IMR-90 (cell line): Measurements from ENCODE around the gene COQ6. TPM values are rescaled to one million over a fixed set of nuclear protein-coding genes. Genes with fewer than 3 reads are reported as not detected.

Source experiments
- ATAC-seq: fragments of 200-7000 bp; cut with Tn5 transposase; 2 replicates; pipeline ENCODE4 v1.9.1; 2020; ENCODE audit warnings: low read depth, mild to moderate bottlenecking, moderate library complexity
- BruUV-seq: library from RNA; stranded (reverse); fragments of 400-500 nt; replicated peaks from 2 replicates; lab custom pipeline; 2021; lab: Mats Ljungman, UMichigan
- CTCF ChIA-PET: fragments of 300-600 bp; formaldehyde crosslinking; extraction: SDS; loops from one replicate; lab custom pipeline; 2021; ENCODE audit warnings: antibody characterized with exemption; lab: Yijun Ruan, JAX
- POLR2A ChIA-PET: fragments of 300-600 bp; sonication (Branson Sonifier 250); formaldehyde crosslinking; loops from one replicate; lab custom pipeline; 2022; ENCODE audit warnings: antibody characterized with exemption; ENCODE audit not compliant: unreplicated experiment; lab: Charles Lee
- DNase-seq: peaks from one replicate; pipeline ENCODE4 v3.0.0; 2013
- H2AFZ ChIP-seq: replicated peaks from 2 replicates; pipeline ENCODE3; 2013; ENCODE audit warnings: low read length, mild to moderate bottlenecking; ENCODE audit not compliant: poor library complexity
- H2AK5ac ChIP-seq: 2 replicates; pipeline ENCODE4 v1.6.1; 2013; ENCODE audit warnings: low read depth, low read length, inconsistent platforms
- H2AK9ac ChIP-seq: replicated peaks from 2 replicates; pipeline ENCODE3; 2013; ENCODE audit warnings: mild to moderate bottlenecking, low read depth, low read length, moderate library complexity; ENCODE audit not compliant: poor library complexity
- H2BK120ac ChIP-seq: 2 replicates; pipeline ENCODE4 v1.6.1; 2013; ENCODE audit warnings: low read depth, low read length, inconsistent platforms
- H2BK15ac ChIP-seq: 3 replicates; pipeline ENCODE4 v1.6.1; 2013; ENCODE audit warnings: low read depth, low read length, inconsistent platforms
- H2BK20ac ChIP-seq: 2 replicates; pipeline ENCODE4 v1.6.1; 2013; ENCODE audit warnings: low read depth, mild to moderate bottlenecking, inconsistent platforms, low read length, moderate library complexity
- H2BK5ac ChIP-seq: 2 replicates; pipeline ENCODE4 v1.6.1; 2013; ENCODE audit warnings: mild to moderate bottlenecking, low read depth, low read length, inconsistent platforms; ENCODE audit not compliant: poor library complexity, severe bottlenecking
- H3K14ac ChIP-seq: replicated peaks from 2 replicates; pipeline ENCODE4 v1.6.1; 2013; ENCODE audit warnings: low read depth, low read length, inconsistent platforms
- H3K18ac ChIP-seq: 2 replicates; pipeline ENCODE4 v1.6.1; 2013; ENCODE audit warnings: low read depth, low read length, control low read depth
- H3K23ac ChIP-seq: 2 replicates; pipeline ENCODE4 v1.6.1; 2013; ENCODE audit warnings: low read depth, low read length, inconsistent platforms
- H3K27ac ChIP-seq: 2 replicates; pipeline ENCODE4 v1.5.1; 2013; ENCODE audit warnings: mild to moderate bottlenecking, control low read depth, low read length; ENCODE audit not compliant: insufficient read depth
- H3K27me3 ChIP-seq: 2 replicates; pipeline ENCODE4 v1.6.1; 2013; ENCODE audit warnings: low read length; ENCODE audit not compliant: control insufficient read depth, insufficient read depth
- H3K36me3 ChIP-seq: 2 replicates; pipeline ENCODE4 v1.6.1; 2013; ENCODE audit warnings: low read length, mixed read lengths; ENCODE audit not compliant: control insufficient read depth, insufficient read depth
- H3K4ac ChIP-seq: 2 replicates; pipeline ENCODE4 v1.6.1; 2013; ENCODE audit warnings: low read depth, low read length, inconsistent platforms
- H3K4me1 ChIP-seq: 2 replicates; pipeline ENCODE4 v1.6.1; 2013; ENCODE audit warnings: low read length, mixed read lengths; ENCODE audit not compliant: control insufficient read depth, insufficient read depth
- H3K4me2 ChIP-seq: 2 replicates; pipeline ENCODE4 v1.6.1; 2013; ENCODE audit warnings: low read depth, mild to moderate bottlenecking, control low read depth, low read length, moderate library complexity
- H3K4me3 ChIP-seq: 2 replicates; pipeline ENCODE4 v1.5.1; 2013; ENCODE audit warnings: low read depth, mild to moderate bottlenecking, control low read depth, low read length, moderate library complexity; ENCODE audit not compliant: insufficient read depth
- H3K56ac ChIP-seq: 2 replicates; pipeline ENCODE4 v1.6.1; 2013; ENCODE audit warnings: low read length, inconsistent platforms; ENCODE audit not compliant: insufficient read depth; ENCODE audit errors: extremely low read depth
- H3K79me1 ChIP-seq, 2 experiments: 2 replicates each; pipeline ENCODE4 v1.6.1; 2013; ENCODE audit warnings: low read length in 2 of 2, inconsistent platforms in 1 of 2, low read depth in 1 of 2
- H3K9ac ChIP-seq: 2 replicates; pipeline ENCODE4 v1.6.1; 2013; ENCODE audit warnings: low read depth, low read length, control low read depth
- H3K9me1 ChIP-seq: 2 replicates; pipeline ENCODE4 v1.6.1; 2013; ENCODE audit warnings: low read length, inconsistent platforms; ENCODE audit not compliant: insufficient read depth
- H3K9me3 ChIP-seq: 2 replicates; pipeline ENCODE4 v1.6.1; 2013; ENCODE audit warnings: low read length; ENCODE audit not compliant: control insufficient read depth, insufficient read depth
- H4K20me1 ChIP-seq: 2 replicates; pipeline ENCODE4 v1.6.1; 2013; ENCODE audit warnings: low read length, inconsistent platforms; ENCODE audit not compliant: insufficient read depth
- H4K5ac ChIP-seq: 2 replicates; pipeline ENCODE4 v1.6.1; 2013; ENCODE audit warnings: mild to moderate bottlenecking, low read depth, low read length, control low read depth
- H4K8ac ChIP-seq, 2 experiments: 2 replicates each; pipeline ENCODE4 v1.6.1; 2013; ENCODE audit warnings: low read depth in 2 of 2, low read length in 2 of 2, control low read depth in 1 of 2, inconsistent platforms in 1 of 2
- H4K91ac ChIP-seq: 2 replicates; pipeline ENCODE4 v1.6.1; 2013; ENCODE audit warnings: low read depth, low read length, inconsistent platforms; ENCODE audit not compliant: insufficient read depth
- CEBPB ChIP-seq: IDR thresholded peaks from 2 replicates; pipeline ENCODE4 v1.6.1; 2012; ENCODE audit warnings: low read depth, low read length, improper control_type of control experiment
- CHD1 ChIP-seq: IDR thresholded peaks from 2 replicates; pipeline ENCODE4 v1.6.1; 2012; ENCODE audit warnings: low read depth, low read length, improper control_type of control experiment
- FOS ChIP-seq: fragments of 150-350 bp; IDR thresholded peaks from 2 replicates; pipeline ENCODE4 v1.6.1; 2016; ENCODE audit warnings: low read depth, low read length
- MAFK ChIP-seq: IDR thresholded peaks from 2 replicates; pipeline ENCODE4 v1.6.1; 2012; ENCODE audit warnings: low read depth, low read length, improper control_type of control experiment
- MXI1 ChIP-seq: IDR thresholded peaks from 2 replicates; pipeline ENCODE4 v1.6.1; 2012; ENCODE audit warnings: low read depth, mild to moderate bottlenecking, low read length, moderate library complexity, borderline replicate concordance
- NFE2L2 ChIP-seq: fragments of 150-350 bp; IDR thresholded peaks from 2 replicates; pipeline ENCODE4 v1.6.1; 2016; ENCODE audit warnings: low read depth, mild to moderate bottlenecking, low read length
- POLR2A ChIP-seq: IDR thresholded peaks from 2 replicates; pipeline ENCODE4 v1.6.1; 2012; ENCODE audit warnings: mild to moderate bottlenecking, low read depth, low read length
- RCOR1 ChIP-seq: IDR thresholded peaks from 2 replicates; pipeline ENCODE4 v1.6.1; 2012; ENCODE audit warnings: mild to moderate bottlenecking, low read length, improper control_type of control experiment; ENCODE audit not compliant: insufficient replicate concordance
- WGBS, 2 experiments: methylation state at CpG; one replicate each; pipeline versions ENCODE4 v1.1.5 to v1.1.7; 2013; ENCODE audit warnings: missing lambda C conversion rate in 2 of 2; ENCODE audit not compliant: insufficient read length in 1 of 2; ENCODE audit errors: extremely low coverage in 2 of 2; 5-methylcytosine and 5-hydroxymethylcytosine counted together
- dilution Hi-C: fragments of 300-500 bp; cut with HindIII; formaldehyde crosslinking; loops from one replicate; pipeline ENCODE4 v1.14.3; 2018; ENCODE audit warnings: low sequenced_read_pairs; ENCODE audit not compliant: unreplicated experiment
- in situ Hi-C: fragments of 300-500 bp; cut with MboI; formaldehyde crosslinking; loops from 3 replicates; pipeline ENCODE4 v1.14.3; 2019; ENCODE audit warnings: low sequenced_read_pairs, inconsistent platforms, mixed read lengths
- intact Hi-C: fragments of 100-400 bp; cut with micrococcal nuclease; formaldehyde crosslinking; loops from 2 replicates; pipeline ENCODE4 v1.10.0; 2022
- polyA plus RNA-seq, 3 experiments: library from polyadenylated mRNA; depleted of rRNA; stranded (reverse); fragments of >200 nt; gene quantifications; 2 replicates each; pipeline ENCODE4 v1.2.3, GENCODE V29; 2012; ENCODE audit warnings: low replicate concordance in 1 of 3
- total RNA-seq: library from RNA; depleted of rRNA; stranded (reverse); fragments of >200 nt; gene quantifications from 2 replicates; pipeline ENCODE4 v1.2.3, GENCODE V29; 2012
- TF ChIP-seq, protein P1 (sequence below): fragments of 150-350 bp; IDR thresholded peaks from 2 replicates; pipeline ENCODE4 v1.6.1; 2017; ENCODE audit warnings: mild to moderate bottlenecking, antibody characterized with exemption, low read length, low read depth
- TF ChIP-seq, protein P2 (sequence below): conservative IDR thresholded peaks from 2 replicates; pipeline ENCODE4 v1.5.1; 2012; ENCODE audit warnings: mild to moderate bottlenecking, low read depth, low read length, improper control_type of control experiment

Gene COQ6
- total and polyA plus RNA-seq, 2 of the 4 experiments (the other 2 are of a cell fraction) = 21.0 to 28.6 TPM

- Histone ChIP-seq H3K18ac (no peak overlapping the region), H2AK5ac (no peak overlapping the region), H3K36me3 (peaks cover 15% of the 10 kb centered on the region), H3K4ac (no peak overlapping the region), H2BK5ac (no peak overlapping the region), H3K14ac (no peak overlapping the region), H3K9ac (no peak overlapping the region), H3K56ac (no peak overlapping the region), H2AFZ (no peak overlapping the region), H2BK20ac (no peak overlapping the region), H4K8ac (no peak overlapping the region), H4K20me1 (no peaks in the 10 kb centered on the region), H3K79me1 (no peaks in the 10 kb centered on the region), H3K27ac (no peak overlapping the region), H2BK15ac (no peak overlapping the region), H3K23ac (no peak overlapping the region), H3K9me3 (no peaks in the 10 kb centered on the region), H4K5ac (no peak overlapping the region), H3K27me3 (no peaks in the 10 kb centered on the region), H2AK9ac (no peak overlapping the region), H3K4me3 (no peak overlapping the region), H2BK120ac (no peak overlapping the region), H3K4me2 (no peak overlapping the region), H4K91ac (no peak overlapping the region), H3K9me1 (peaks cover 3% of the 10 kb centered on the region), H3K4me1 (peaks cover 8% of the 10 kb centered on the region)
- CTCF ChIA-PET = no interaction called here
- BruUV-seq = no TSS peak
- intact Hi-C loops (no loop called here), in situ Hi-C loops (no loop called here), dilution Hi-C loops (no loop called here)
- POLR2A ChIA-PET = no interaction called here
- ATAC-seq (no peak), DNase-seq (no peak)
- TF ChIP-seq, protein P1, sequence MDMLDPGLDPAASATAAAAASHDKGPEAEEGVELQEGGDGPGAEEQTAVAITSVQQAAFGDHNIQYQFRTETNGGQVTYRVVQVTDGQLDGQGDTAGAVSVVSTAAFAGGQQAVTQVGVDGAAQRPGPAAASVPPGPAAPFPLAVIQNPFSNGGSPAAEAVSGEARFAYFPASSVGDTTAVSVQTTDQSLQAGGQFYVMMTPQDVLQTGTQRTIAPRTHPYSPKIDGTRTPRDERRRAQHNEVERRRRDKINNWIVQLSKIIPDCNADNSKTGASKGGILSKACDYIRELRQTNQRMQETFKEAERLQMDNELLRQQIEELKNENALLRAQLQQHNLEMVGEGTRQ = no peak
- no peak for TF ChIP-seq RCOR1
- TF ChIP-seq NFE2L2 = no peak
- no peak for TF ChIP-seq CEBPB
- TF ChIP-seq, protein P2, sequence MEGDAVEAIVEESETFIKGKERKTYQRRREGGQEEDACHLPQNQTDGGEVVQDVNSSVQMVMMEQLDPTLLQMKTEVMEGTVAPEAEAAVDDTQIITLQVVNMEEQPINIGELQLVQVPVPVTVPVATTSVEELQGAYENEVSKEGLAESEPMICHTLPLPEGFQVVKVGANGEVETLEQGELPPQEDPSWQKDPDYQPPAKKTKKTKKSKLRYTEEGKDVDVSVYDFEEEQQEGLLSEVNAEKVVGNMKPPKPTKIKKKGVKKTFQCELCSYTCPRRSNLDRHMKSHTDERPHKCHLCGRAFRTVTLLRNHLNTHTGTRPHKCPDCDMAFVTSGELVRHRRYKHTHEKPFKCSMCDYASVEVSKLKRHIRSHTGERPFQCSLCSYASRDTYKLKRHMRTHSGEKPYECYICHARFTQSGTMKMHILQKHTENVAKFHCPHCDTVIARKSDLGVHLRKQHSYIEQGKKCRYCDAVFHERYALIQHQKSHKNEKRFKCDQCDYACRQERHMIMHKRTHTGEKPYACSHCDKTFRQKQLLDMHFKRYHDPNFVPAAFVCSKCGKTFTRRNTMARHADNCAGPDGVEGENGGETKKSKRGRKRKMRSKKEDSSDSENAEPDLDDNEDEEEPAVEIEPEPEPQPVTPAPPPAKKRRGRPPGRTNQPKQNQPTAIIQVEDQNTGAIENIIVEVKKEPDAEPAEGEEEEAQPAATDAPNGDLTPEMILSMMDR = no peak
- TF ChIP-seq MXI1 = no peak
- TF ChIP-seq CHD1 = no peak
- TF ChIP-seq MAFK = no peak
- TF ChIP-seq FOS = no peak
- TF ChIP-seq POLR2A = no peak
- WGBS, 2 experiments = 85% methylated on average over 5 of the region's 7 CpGs; no CpG with 5 or more reads in 1 of the 2 experiments
Observed at GRCh38 chr14:73942180-73942579, 7.9 kb upstream of the COQ6 start.
